C4-2B (cell line): ENCODE data around the gene ETV6.

Source experiments
- H3K27ac ChIP-seq: fragments of 450-650 bp; 2 replicates; pipeline ENCODE4 v1.5.1; 2017
- CTCF ChIP-seq: fragments of 450-650 bp; conservative IDR thresholded peaks from 2 replicates; pipeline ENCODE4 v1.5.1; 2017; ENCODE audit warnings: mild to moderate bottlenecking
- ZFX ChIP-seq: fragments of 450-650 bp; IDR thresholded peaks from 2 replicates; pipeline ENCODE4 v1.6.1; 2017

ETV6 gene

GRCh38 chr12:11838403-11838802, 188.9 kb downstream of the ETV6 start:
- peak overlapping the region; percentile 25 for H3K27ac ChIP-seq
- no peak for TF ChIP-seq CTCF
- TF ChIP-seq ZFX, result no peak

GRCh38 chr12:11839091-11839641, 189.7 kb downstream of the ETV6 start:
- H3K27ac ChIP-seq, result peak overlapping the region; percentile 25
- TF ChIP-seq ZFX, result no peak
- no peak for TF ChIP-seq CTCF

GRCh38 chr12:11840366-11840765, 190.9 kb downstream of the ETV6 start:
- H3K27ac ChIP-seq, result peak overlapping the region; percentile 25; the same call in 1 of the 2 replicates
- TF ChIP-seq ZFX (no peak), CTCF (no peak)

GRCh38 chr12:11846488-11846887, 197.0 kb downstream of the ETV6 start:
- TF ChIP-seq CTCF (no peak), ZFX (no peak)

GRCh38 chr12:11847539-11847938, 198.1 kb downstream of the ETV6 start:
- TF ChIP-seq CTCF (no peak), ZFX (no peak)
- H3K27ac ChIP-seq, result no peak overlapping the region

More at GRCh38 chr12:11846488-11846887, 197.0 kb downstream of the ETV6 start:
- H3K27ac ChIP-seq, result no peak overlapping the region

GRCh38 chr12:11849757-11850504, 200.5 kb downstream of the ETV6 start:
- no peak overlapping the region for H3K27ac ChIP-seq

More at GRCh38 chr12:11849757-11850504, 200.5 kb downstream of the ETV6 start:
- TF ChIP-seq ZFX (no peak), CTCF (no peak)
